Measurements from ENCODE around the gene CCK. TPM values are rescaled to one million over a fixed set of nuclear protein-coding genes. Genes with fewer than 3 reads are reported as not detected.

The CCK gene
- total and polyA plus RNA-seq, 2 experiments from 2014 or later = 3.1 to 4.2 TPM

DNA sequence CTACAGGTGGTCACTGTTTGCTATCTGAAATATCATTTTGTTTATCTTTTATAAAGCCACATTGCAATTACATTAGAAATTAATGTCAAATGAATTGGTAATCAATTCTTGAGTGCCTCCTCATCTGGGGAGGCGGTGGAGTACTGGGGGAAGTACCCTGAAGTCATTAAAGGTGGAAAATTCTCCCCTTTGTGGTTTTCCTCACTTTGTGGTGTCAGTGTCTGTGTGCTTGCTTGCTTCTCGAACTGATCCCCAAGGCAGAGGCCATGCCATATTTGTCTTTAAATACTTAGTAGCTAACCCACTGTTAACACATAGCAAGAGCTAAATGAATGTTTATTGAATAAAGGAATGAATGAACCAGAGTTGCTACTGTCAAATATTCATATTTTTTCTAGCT lies 40.5 kb upstream of the CCK start:
- no peak overlapping the region for H3K4me3 Mint-ChIP-seq
- no peak for ATAC-seq
- peaks cover 3% of the 10 kb centered on the region for H3K9me2 ChIP-seq (ENCODE audit: insufficient read depth)

More for the DNA sequence above, 40.5 kb upstream of the CCK start:
- Histone ChIP-seq H3K27me3 (ENCODE audit: insufficient read depth) (no peaks in the 10 kb centered on the region), H2AFZ (no peak overlapping the region), H3K4me1 (ENCODE audit: insufficient read depth) (no peaks in the 10 kb centered on the region), H3K4me2 (no peak overlapping the region), H3K79me2 (replicated peaks; ENCODE audit: insufficient read depth) (no peaks in the 10 kb centered on the region), H3K4me3 (no peak overlapping the region), H4K20me1 (replicated peaks; ENCODE audit: insufficient read depth) (no peaks in the 10 kb centered on the region), H3K36me3 (ENCODE audit: insufficient read depth) (no peaks in the 10 kb centered on the region), H3F3A (replicated peaks; ENCODE audit: low read depth) (no peaks in the 10 kb centered on the region), H3K27ac (ENCODE audit: low read depth) (no peak overlapping the region)
- H3K36me3 Mint-ChIP-seq (ENCODE audit: low read depth) = peaks cover 3% of the 10 kb centered on the region; the same call in 1 of the 3 replicates
- H3K27me3 Mint-ChIP-seq (ENCODE audit: insufficient read depth, low read depth, poor library complexity) = peaks cover 7% of the 10 kb centered on the region
- DNase-seq (ENCODE audit: low spot score) = no peak
- H3K27ac Mint-ChIP-seq = no peak overlapping the region
- no peak for TF ChIP-seq ZNF331 (CRISPR knock-in tag; IDR thresholded peaks at IDR 0.05; ENCODE audit: low read depth)
- TF ChIP-seq, protein P1, sequence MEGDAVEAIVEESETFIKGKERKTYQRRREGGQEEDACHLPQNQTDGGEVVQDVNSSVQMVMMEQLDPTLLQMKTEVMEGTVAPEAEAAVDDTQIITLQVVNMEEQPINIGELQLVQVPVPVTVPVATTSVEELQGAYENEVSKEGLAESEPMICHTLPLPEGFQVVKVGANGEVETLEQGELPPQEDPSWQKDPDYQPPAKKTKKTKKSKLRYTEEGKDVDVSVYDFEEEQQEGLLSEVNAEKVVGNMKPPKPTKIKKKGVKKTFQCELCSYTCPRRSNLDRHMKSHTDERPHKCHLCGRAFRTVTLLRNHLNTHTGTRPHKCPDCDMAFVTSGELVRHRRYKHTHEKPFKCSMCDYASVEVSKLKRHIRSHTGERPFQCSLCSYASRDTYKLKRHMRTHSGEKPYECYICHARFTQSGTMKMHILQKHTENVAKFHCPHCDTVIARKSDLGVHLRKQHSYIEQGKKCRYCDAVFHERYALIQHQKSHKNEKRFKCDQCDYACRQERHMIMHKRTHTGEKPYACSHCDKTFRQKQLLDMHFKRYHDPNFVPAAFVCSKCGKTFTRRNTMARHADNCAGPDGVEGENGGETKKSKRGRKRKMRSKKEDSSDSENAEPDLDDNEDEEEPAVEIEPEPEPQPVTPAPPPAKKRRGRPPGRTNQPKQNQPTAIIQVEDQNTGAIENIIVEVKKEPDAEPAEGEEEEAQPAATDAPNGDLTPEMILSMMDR (conservative IDR thresholded peaks at IDR 0.05; ENCODE audit: low read depth in 2 of 2) = no peak
- TF ChIP-seq, protein P2, sequence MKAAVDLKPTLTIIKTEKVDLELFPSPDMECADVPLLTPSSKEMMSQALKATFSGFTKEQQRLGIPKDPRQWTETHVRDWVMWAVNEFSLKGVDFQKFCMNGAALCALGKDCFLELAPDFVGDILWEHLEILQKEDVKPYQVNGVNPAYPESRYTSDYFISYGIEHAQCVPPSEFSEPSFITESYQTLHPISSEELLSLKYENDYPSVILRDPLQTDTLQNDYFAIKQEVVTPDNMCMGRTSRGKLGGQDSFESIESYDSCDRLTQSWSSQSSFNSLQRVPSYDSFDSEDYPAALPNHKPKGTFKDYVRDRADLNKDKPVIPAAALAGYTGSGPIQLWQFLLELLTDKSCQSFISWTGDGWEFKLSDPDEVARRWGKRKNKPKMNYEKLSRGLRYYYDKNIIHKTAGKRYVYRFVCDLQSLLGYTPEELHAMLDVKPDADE (IDR thresholded peaks at IDR 0.05) = no peak
- no peak for TF ChIP-seq EZH2phosphoT487 (IDR thresholded peaks at IDR 0.05; ENCODE audit: unreplicated experiment)
- no peak for TF ChIP-seq STAT1 (IDR thresholded peaks at IDR 0.05; ENCODE audit: unreplicated experiment)
- TF ChIP-seq POLR2AphosphoS5 (IDR thresholded peaks at IDR 0.05; ENCODE audit: low read depth) = no peak
- TF ChIP-seq ZNF114 (CRISPR knock-in tag; IDR thresholded peaks at IDR 0.05) = no peak
- TF ChIP-seq, protein P3, sequence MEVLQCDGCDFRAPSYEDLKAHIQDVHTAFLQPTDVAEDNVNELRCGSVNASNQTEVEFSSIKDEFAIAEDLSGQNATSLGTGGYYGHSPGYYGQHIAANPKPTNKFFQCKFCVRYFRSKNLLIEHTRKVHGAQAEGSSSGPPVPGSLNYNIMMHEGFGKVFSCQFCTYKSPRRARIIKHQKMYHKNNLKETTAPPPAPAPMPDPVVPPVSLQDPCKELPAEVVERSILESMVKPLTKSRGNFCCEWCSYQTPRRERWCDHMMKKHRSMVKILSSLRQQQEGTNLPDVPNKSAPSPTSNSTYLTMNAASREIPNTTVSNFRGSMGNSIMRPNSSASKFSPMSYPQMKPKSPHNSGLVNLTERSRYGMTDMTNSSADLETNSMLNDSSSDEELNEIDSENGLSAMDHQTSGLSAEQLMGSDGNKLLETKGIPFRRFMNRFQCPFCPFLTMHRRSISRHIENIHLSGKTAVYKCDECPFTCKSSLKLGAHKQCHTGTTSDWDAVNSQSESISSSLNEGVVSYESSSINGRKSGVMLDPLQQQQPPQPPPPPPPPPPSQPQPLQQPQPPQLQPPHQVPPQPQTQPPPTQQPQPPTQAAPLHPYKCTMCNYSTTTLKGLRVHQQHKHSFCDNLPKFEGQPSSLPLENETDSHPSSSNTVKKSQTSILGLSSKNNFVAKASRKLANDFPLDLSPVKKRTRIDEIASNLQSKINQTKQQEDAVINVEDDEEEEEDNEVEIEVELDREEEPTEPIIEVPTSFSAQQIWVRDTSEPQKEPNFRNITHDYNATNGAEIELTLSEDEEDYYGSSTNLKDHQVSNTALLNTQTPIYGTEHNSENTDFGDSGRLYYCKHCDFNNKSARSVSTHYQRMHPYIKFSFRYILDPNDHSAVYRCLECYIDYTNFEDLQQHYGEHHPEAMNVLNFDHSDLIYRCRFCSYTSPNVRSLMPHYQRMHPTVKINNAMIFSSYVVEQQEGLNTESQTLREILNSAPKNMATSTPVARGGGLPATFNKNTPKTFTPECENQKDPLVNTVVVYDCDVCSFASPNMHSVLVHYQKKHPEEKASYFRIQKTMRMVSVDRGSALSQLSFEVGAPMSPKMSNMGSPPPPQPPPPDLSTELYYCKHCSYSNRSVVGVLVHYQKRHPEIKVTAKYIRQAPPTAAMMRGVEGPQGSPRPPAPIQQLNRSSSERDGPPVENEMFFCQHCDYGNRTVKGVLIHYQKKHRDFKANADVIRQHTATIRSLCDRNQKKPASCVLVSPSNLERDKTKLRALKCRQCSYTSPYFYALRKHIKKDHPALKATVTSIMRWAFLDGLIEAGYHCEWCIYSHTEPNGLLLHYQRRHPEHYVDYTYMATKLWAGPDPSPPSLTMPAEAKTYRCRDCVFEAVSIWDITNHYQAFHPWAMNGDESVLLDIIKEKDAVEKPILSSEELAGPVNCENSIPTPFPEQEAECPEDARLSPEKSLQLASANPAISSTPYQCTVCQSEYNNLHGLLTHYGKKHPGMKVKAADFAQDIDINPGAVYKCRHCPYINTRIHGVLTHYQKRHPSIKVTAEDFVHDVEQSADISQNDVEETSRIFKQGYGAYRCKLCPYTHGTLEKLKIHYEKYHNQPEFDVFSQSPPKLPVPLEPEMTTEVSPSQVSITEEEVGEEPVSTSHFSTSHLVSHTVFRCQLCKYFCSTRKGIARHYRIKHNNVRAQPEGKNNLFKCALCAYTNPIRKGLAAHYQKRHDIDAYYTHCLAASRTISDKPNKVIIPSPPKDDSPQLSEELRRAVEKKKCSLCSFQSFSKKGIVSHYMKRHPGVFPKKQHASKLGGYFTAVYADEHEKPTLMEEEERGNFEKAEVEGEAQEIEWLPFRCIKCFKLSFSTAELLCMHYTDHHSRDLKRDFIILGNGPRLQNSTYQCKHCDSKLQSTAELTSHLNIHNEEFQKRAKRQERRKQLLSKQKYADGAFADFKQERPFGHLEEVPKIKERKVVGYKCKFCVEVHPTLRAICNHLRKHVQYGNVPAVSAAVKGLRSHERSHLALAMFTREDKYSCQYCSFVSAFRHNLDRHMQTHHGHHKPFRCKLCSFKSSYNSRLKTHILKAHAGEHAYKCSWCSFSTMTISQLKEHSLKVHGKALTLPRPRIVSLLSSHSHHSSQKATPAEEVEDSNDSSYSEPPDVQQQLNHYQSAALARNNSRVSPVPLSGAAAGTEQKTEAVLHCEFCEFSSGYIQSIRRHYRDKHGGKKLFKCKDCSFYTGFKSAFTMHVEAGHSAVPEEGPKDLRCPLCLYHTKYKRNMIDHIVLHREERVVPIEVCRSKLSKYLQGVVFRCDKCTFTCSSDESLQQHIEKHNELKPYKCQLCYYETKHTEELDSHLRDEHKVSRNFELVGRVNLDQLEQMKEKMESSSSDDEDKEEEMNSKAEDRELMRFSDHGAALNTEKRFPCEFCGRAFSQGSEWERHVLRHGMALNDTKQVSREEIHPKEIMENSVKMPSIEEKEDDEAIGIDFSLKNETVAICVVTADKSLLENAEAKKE (CRISPR knock-in tag; IDR thresholded peaks at IDR 0.05) = no peak
- TF ChIP-seq EZH2 (IDR thresholded peaks at IDR 0.05; ENCODE audit: low read depth, unreplicated experiment) = no peak
- no peak for TF ChIP-seq NANOG (IDR thresholded peaks at IDR 0.05; ENCODE audit: borderline replicate concordance)
- TF ChIP-seq, protein P4, sequence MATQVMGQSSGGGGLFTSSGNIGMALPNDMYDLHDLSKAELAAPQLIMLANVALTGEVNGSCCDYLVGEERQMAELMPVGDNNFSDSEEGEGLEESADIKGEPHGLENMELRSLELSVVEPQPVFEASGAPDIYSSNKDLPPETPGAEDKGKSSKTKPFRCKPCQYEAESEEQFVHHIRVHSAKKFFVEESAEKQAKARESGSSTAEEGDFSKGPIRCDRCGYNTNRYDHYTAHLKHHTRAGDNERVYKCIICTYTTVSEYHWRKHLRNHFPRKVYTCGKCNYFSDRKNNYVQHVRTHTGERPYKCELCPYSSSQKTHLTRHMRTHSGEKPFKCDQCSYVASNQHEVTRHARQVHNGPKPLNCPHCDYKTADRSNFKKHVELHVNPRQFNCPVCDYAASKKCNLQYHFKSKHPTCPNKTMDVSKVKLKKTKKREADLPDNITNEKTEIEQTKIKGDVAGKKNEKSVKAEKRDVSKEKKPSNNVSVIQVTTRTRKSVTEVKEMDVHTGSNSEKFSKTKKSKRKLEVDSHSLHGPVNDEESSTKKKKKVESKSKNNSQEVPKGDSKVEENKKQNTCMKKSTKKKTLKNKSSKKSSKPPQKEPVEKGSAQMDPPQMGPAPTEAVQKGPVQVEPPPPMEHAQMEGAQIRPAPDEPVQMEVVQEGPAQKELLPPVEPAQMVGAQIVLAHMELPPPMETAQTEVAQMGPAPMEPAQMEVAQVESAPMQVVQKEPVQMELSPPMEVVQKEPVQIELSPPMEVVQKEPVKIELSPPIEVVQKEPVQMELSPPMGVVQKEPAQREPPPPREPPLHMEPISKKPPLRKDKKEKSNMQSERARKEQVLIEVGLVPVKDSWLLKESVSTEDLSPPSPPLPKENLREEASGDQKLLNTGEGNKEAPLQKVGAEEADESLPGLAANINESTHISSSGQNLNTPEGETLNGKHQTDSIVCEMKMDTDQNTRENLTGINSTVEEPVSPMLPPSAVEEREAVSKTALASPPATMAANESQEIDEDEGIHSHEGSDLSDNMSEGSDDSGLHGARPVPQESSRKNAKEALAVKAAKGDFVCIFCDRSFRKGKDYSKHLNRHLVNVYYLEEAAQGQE (IDR thresholded peaks at IDR 0.05; ENCODE audit: unreplicated experiment) = no peak
- TF ChIP-seq JUNB (IDR thresholded peaks at IDR 0.05; ENCODE audit: unreplicated experiment) = no peak
- no peak for TF ChIP-seq CREB1 (CRISPR knock-in tag; IDR thresholded peaks at IDR 0.05; ENCODE audit: low read depth)
- H3K9me3 Mint-ChIP-seq = no peaks in the 10 kb centered on the region; the same call in 1 of the 3 replicates
- H3K4me1 Mint-ChIP-seq = peaks cover 7% of the 10 kb centered on the region

Data from GM23338 (cell line).